Retinal pigment epithelial cell (primary cell): ENCODE measurements around the gene STIM2.
"Not testable (repeated sequence)": the region's sequence is repeated elsewhere in the genome, so short reads cannot be mapped to it uniquely, and the experiment has no call there.

Experiments used
- DNase-seq: peaks from one replicate; pipeline ENCODE4 v3.0.0-alpha.2; 2010; ENCODE audit warnings: low read depth
- H3K4me3 ChIP-seq: 2 replicates; pipeline ENCODE4 v1.5.1; 2011; ENCODE audit warnings: mild to moderate bottlenecking, low read length, control low read depth, moderate library complexity
- CTCF ChIP-seq: conservative IDR thresholded peaks from 2 replicates; pipeline ENCODE4 v1.5.1; 2011; ENCODE audit warnings: low read depth, low read length, control low read depth, inconsistent platforms

The STIM2 gene

DNA sequence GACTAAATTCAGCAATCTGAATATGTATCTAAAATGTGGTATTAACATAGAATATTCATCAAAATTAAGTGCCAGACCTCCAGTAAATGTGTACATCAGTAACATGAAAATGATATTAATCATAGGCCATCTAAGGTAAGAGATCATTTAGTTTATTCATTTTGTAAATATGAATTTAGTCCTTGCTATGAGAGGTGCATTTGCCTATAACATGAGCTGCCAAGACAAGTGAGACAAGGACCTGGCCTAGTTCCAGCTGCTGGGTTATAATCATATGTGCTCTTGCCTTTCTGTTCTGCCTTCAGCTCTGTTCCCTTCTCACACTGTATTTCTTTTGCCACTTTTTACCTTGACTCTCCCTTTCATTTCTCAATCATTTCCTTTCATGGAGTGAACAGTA is 160.0 kb downstream of the STIM2 start:
- no peak for TF ChIP-seq CTCF
- DNase-seq: no peak
- H3K4me3 ChIP-seq: no peak overlapping the region

GRCh38 chr4:27022963-27023362 is 162.3 kb downstream of the STIM2 start:
- TF ChIP-seq CTCF: no peak
- no peak overlapping the region for H3K4me3 ChIP-seq
- no peak for DNase-seq

DNA sequence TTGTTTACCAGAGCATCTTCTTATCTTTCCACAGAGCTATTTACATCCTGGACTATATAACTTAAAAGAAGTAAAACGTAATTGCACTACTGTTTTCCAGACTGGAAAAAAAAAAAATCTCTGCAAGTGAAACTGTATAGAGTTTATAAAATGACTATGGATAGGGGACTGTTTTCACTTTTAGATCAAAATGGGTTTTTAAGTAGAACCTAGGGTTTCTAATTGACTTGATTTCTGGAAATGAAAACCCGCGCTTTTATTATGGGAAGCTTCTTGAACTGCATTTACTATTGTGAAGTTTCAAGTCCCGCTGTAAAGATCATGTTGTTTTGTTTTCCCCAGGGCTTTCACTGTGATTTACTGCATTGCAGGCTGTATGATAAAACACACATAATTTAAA is 162.7 kb downstream of the STIM2 start:
- TF ChIP-seq CTCF: no peak
- no peak overlapping the region for H3K4me3 ChIP-seq
- no peak for DNase-seq

GRCh38 chr4:27024805-27025204 is 164.2 kb downstream of the STIM2 start:
- no peak overlapping the region for H3K4me3 ChIP-seq
- TF ChIP-seq CTCF: no peak
- no peak for DNase-seq

DNA sequence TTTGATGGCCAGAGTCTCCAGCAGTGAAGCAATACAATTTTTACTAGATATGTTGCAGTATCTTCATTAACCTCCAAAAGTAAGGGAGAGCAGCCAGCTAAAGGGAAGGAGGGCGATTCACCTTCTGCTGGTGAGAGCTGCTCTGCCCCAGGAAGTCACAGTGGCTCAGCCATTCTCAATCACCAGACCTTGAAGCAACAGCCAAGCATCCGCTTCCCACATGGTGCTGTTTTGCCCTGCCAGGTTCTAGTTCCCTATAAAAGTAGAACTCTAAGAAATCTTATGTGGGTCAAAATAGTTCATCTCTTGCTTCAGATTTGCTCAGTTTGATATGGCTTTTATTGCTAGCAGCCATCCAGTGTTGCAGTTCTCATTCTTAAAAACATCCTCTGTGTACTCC is 166.8 kb downstream of the STIM2 start:
- DNase-seq: no peak
- TF ChIP-seq CTCF: no peak

DNA sequence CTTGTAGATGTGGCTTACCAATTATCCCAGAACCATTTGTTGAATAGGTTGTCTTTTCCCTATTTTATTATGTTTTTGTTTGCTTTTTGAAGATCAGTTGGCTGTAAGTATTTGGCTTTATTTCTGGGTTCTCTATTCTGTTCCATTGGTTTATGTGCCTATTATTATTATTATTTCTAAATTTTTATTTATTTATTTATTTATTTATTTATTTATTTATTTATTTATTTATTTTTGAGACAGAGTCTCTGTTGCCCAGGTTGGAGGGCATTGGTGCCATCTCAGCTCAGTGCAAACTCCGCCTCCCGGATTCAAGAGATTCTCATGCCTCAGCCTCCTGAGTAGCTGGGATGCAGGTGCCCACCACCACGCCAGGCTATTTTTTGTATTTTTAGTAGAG is 174.5 kb downstream of the STIM2 start:
- H3K4me3 ChIP-seq, DNase-seq: not testable (repeated sequence)

More for the DNA sequence above, 166.8 kb downstream of the STIM2 start:
- no peak overlapping the region for H3K4me3 ChIP-seq

GRCh38 chr4:27040356-27040755 is 179.7 kb downstream of the STIM2 start:
- DNase-seq: no peak

More at GRCh38 chr4:27040356-27040755, 179.7 kb downstream of the STIM2 start:
- no peak overlapping the region for H3K4me3 ChIP-seq
- TF ChIP-seq CTCF: no peak
